SKM-1 (cell line): ENCODE measurements around the gene FBLN2.

Experiments
- DNase-seq: peaks from one replicate; lab custom pipeline; 2025; ENCODE audit not compliant: unreplicated experiment; lab: John Stamatoyannopoulos, UW

The FBLN2 gene

GRCh38 chr3:13529196-13530112 lies 19.5 kb upstream of the FBLN2 start:
- DNase-seq = no peak

DNA sequence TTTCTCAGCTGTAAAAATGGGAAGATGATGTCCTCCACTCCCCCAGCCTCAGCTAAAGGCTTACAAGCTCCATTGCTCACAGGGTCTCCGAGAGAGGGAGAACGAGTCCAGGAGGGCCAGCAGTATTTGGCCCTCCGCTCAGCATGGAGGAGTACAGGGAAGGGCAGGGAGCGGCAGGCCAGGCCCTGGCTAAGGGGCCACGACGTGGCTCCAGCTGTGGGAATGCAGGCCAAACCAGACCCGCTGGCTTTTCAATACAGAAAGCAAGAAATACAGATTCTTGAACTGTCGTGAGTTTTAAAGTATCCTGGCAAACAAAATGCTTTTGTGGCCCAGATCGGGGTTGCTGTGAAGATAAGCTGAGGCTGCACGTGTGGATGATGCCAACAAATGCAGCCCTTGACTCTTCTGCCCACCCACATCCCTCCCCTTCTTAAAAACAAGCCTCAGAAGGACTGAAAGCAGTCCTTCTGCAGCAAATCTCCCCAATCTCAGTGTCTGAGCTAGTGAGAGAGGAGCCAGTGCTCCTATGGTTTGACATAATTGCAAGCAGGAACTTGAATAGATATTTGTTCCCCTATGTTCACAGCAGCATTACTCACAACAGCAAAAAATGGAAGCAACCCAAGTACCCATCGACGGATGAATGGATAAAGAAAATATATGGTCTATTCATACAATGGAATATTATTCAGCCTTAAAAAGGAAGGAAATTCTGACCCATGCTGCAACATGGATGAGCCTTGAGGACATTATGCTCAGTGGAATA lies 18.5 kb upstream of the FBLN2 start:
- DNase-seq = no peak

- no peak for DNase-seq
These were observed 16.8 kb upstream of the FBLN2 start for GRCh38 chr3:13532085-13532484.

GRCh38 chr3:13532631-13533030 lies 16.3 kb upstream of the FBLN2 start:
- DNase-seq = no peak

DNA sequence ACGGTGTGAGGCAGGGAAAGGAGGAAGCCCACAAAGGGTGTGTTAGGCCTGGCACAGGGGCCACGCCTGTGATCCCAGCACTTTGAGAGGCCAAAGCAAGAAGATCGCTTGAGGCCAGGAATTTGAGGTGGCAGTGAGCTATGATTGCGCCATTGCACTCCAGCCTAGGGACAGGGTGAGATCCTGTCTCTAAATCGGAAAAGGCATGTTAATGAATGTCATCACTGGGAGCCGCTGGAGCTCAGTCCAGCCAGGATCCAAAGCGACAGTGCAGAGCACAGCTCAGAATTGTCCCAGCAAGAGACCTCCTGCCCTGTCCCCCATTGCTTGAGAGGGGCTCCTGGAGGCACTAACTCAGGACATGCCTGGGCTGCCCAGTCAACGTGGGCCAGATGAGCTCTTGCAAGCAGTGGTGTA lies 15.0 kb upstream of the FBLN2 start:
- no peak for DNase-seq

GRCh38 chr3:13535526-13535875 lies 13.4 kb upstream of the FBLN2 start:
- no peak for DNase-seq

GRCh38 chr3:13535905-13536304 lies 13.0 kb upstream of the FBLN2 start:
- DNase-seq = no peak

DNA sequence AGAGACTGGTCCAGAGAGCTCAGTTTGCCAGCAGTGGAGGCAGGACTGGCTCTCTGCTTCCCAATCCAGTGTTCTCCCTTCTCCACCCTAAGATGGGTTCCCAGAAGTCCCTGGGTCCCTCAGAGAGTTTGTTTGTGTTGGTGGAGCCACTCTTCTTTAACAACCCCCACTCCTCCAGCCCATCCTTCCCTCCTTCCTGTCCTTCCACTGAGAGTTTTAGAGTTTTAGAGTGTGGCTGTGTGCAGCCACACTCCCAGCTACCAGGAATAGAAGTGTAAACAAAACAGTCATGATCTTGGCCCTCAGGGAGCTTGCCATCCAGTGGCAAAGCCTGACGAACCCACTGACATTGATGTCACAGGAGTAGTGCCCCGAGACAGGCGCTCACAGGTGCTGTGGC lies 12.5 kb upstream of the FBLN2 start:
- no peak for DNase-seq

DNA sequence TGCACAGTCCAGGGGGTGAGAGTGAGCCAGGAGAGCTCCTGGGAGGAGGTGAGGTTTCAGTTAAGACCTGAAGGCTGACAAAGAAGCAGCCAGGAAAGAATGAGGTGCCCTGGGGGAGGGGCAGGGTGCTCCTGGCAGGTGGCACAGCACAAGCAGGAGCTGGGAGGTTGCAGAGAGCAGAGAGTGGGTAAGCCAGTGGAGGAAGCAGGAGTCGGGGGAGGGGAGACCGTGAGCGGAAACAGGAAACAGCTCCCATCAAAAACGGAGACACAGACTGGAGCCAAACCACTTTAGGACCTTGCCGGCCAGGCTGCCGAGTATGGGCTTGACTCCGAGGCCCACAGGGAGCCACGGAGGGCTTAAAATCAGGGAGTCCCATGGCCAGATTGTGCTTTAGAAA lies 12.1 kb upstream of the FBLN2 start:
- DNase-seq = no peak

DNA sequence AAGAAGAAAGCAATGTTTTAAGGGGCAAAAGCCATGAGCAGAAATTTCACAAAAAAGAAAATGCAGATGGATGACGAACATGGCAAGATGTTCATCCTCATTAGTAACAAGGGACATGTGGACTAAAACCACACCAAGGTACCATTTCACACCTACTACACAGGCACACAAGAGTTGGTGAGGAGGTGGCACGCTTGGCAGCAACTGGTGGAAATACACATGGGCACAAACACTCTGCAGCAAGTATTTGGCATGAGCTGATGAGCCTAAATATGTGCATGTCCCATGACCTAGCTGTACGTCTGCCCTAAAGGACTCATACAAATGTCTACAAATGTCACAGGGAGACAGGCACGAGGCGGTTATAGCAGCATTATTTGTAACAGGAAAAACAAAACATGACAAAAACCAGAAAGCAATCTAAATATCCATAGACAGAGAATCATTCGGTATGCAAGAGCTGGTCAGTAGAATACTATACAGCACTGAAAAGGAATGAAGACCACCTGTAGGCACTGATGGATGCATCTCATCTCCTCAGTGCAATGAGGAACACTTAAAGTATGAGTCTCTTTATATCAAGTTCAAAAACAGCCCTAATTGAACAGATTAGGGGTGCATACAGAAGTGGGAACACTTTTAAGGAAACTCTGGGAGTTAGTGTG lies 11.5 kb upstream of the FBLN2 start:
- no peak for DNase-seq

DNA sequence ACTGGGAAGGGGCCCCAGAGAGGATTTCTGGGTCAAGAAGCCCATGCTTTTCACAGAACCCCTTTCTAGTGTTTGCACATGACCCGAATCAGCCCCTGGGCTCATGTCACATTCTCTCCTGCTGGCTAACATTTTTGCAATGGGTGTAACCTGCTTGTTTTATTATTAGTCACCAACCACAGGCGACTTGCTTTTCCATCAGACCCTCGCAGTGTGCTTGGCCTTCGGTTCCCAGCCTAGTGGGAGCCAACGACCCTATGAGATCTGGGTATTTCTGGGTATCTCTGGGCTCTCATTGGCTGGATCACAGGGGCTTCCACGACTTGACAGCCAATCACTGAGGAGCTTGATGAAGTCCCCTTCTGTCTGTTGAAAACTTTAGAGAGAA lies 11.0 kb upstream of the FBLN2 start:
- DNase-seq = no peak

- DNase-seq = no peak
These were observed 10.2 kb upstream of the FBLN2 start for GRCh38 chr3:13538520-13539291.

GRCh38 chr3:13539292-13539638 lies 9.7 kb upstream of the FBLN2 start:
- DNase-seq = no peak

GRCh38 chr3:13539671-13540070 lies 9.3 kb upstream of the FBLN2 start:
- DNase-seq = no peak

DNA sequence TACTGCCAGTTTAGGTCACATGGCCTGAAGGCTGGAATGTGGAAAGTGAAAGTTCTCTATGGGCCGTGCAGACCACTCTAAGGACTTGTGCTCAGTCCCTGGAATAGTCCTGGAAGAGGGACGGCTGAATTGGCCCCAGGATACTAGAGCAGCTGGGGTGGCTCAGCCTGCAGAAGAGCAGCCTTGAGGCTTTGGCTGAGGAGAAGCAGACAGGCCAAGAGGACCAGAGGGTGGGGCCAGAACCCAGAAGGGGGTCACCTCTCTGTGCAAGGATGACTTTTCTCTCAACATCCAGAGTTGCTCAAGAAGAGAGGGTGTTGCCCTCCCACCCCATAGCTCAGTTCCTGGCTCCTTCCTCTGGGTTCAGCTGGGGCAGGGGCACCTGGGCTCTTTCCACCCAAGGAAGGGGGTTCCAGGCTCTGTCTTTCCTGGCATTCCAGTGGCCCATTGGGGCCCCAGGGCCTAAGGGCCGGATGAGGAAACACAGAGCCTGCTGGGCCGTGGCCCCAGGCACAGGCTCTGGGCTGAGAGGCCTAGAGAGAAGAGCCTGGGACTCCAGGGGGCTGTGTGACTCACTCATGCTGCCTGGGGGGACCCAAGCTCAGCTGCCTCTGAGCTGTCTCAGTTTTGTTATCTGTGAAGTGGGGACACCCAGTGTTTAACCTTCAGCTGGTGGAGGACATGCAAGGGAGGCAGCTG lies 8.5 kb upstream of the FBLN2 start:
- DNase-seq = no peak

DNA sequence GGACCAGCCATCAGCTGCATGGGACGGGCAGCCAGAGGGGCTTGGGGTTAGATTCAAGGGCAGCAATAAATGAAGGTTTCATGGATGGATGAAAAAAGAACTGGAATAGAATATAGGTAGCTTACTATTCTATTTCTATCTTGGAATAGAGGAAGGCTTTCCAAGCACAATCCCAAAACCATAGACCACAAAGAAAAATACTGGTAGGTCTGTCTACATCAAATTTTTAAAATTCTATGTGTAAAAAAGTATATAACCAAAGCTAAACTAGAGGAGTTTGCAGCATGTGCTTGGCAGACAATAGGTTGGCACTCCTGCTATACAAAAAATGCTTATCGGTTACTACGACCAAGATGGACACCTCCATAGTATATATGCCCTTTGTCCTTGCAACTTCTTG lies 7.2 kb upstream of the FBLN2 start:
- no peak for DNase-seq

DNA sequence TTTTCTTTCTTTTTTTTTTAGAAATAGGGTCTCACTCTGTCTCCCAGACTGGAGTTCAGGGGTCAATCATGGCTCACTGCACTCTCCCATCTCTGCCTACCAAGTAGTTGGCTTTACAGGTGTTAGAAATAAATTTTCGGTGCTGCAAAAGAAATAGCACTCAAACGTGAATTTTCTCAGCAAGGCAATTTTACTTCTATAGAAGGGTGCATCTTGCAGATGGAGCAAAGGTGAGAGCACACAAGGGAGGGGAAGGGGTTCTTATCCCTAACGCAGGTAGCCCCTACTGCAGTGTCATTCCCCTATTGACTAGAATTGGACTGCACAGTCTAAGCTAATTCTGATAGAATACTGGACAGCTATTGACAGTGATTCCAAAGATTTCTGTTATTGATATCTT lies 6.8 kb upstream of the FBLN2 start:
- DNase-seq = no peak

DNA sequence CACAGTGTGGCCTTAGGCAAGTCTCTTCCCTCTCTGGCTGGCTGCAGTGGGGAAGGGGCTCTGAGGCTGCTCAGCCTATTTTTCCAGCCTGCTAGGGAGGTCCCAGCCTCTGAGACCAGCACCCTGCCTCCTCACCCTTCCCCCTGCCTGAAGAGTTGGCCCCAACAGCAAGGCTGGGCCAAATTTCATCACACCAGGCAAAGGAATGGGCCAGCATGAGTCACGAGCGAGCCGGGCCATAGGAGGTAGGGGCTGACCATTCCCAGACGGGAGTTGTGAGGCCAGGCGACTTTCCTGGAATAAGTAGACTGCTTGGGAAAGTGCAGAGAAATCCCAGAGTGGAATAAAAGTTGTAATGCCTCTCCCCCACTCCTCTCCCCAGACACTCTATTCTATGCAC lies 5.7 kb upstream of the FBLN2 start:
- DNase-seq = no peak

DNA sequence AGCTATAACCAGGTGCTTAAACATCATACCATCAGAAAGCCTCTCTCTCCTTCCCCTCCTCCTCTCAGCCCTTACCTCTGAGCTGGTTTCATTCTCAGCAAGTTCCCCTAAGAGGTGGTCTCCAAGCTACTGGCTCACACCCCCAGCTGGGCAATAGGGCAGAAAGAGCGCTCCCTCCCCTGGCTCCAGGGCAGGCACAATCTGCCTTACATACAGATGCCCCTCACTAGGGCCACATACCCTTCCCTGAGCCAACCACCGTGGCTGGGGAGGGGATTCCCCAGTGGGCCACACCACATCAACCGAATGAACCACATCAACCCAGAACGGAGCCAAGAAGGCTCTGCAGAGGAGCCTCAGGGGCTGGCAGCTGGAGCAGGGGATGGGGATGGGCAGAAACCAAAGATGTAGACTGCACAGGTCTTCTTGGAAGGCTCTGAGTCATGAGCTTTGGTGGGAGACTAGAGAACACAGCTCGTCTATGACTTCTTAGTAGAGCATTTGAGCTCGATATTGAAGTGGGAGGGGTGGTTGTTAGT lies 4.6 kb upstream of the FBLN2 start:
- no peak for DNase-seq

DNA sequence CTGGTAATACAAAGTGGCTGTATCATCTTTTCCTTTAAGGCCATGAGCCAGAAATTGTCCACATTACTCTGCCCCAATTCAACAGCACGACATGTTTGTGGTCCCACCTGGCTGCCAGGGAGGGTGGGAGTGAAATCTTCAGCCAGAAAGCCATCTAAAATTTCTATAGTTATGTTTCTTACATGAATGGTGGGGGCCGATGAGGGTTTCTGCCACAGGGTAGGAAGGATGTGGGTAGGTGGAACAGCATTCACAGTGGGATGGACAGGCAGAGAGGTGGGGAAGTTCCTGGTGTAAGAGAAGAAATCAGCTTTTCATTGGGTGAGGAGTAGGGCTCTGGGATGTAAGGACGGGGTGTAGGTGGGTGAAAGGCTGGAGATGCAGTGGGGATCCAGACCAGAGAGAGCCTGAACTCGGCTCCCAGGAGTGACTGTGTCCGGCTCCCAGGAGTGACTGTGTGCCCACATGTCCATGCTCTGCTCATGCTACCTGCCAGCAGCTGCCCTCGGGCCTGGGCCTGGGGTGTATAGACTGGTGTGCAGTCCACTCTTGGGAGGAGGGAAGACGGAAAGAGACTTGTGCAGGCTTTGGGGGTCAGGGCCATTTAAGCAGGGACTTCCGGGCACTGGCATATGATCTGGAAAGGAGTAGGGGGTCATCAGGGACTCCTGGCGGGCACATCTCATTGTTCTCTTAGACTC lies 3.8 kb upstream of the FBLN2 start:
- no peak for DNase-seq
